ENCODE results near the gene LIN54. TPM values are rescaled to one million over a fixed set of nuclear protein-coding genes. Genes with fewer than 3 reads are reported as not detected.

The LIN54 gene
- total and polyA plus RNA-seq, 9 of the 15 experiments (the other 6 are each of a cell fraction or from before 2014, with no cell fraction given): 2.2 to 22.5 (median 15.8) TPM

GRCh38 chr4:82913305-82913704, 97.3 kb downstream of the LIN54 start (continued):
- TF ChIP-seq RERE (CRISPR knock-in tag; IDR thresholded peaks at IDR 0.05; ENCODE audit: borderline replicate concordance): no peak

GRCh38 chr4:82909326-82909725, 101.3 kb downstream of the LIN54 start:
- H4K20me1 ChIP-seq (replicated peaks; ENCODE audit: control insufficient read depth, insufficient read depth, low read length): no peaks in the 10 kb centered on the region
- ATAC-seq: no peak
- H3K36me3 ChIP-seq (ENCODE audit: control insufficient read depth, insufficient read depth, low read length): peaks cover 6% of the 10 kb centered on the region; the same call in 1 of the 3 replicates
- no peaks in the 10 kb centered on the region for H3K9me3 ChIP-seq (replicated peaks; ENCODE audit: control insufficient read depth, insufficient read depth, low read depth, low read length)
- no peaks in the 10 kb centered on the region for H3K27me3 ChIP-seq (ENCODE audit: control insufficient read depth in 2 of 2, insufficient read depth in 2 of 2, low read length in 2 of 2)
- H3K27ac ChIP-seq (ENCODE audit: extremely low read depth, low read depth, low read length): no peak overlapping the region
- no peak overlapping the region for H3K4me2 ChIP-seq (ENCODE audit: insufficient read depth, low read length)
- intact Hi-C loops (cut with micrococcal nuclease): no loop called here
- FAIRE-seq: no peak
- H3K4me3 ChIP-seq: no peak overlapping the region
- DNase-seq (ENCODE audit: extremely low read depth in 1 of 4, low spot score in 3 of 4): no peak
- ChIA-PET CTCF (ENCODE audit: low intra/inter-chr PET ratio) (no interaction called here), POLR2A (interaction anchor here (0.9 kb wide), 1 partner anchor 8 kb away, joined by 3 read pairs; the partner anchor contains the start of gene THAP9)
- H3K9ac ChIP-seq (ENCODE audit: insufficient read depth in 1 of 2, low read depth in 2 of 2, low read length in 2 of 2): no peak overlapping the region
- H2AFZ ChIP-seq (ENCODE audit: low read depth, low read length): no peak overlapping the region
- peaks cover 0 to 4% of the 10 kb centered on the region in 2 experiments; a peak in 1 of 5 replicates for H3K4me1 ChIP-seq (replicated peaks in 1 of 2; ENCODE audit: control insufficient read depth in 2 of 2, insufficient read depth in 2 of 2, low read length in 2 of 2)
- 53% methylated on average over 1 of the region's 1 CpG for WGBS (ENCODE audit: insufficient coverage, low coverage, missing lambda C conversion rate)
- in situ Hi-C loops (cut with MboI): no loop called here
- H3K9me1 ChIP-seq (ENCODE audit: control insufficient read depth, insufficient read depth, low read length): no peaks in the 10 kb centered on the region
- H3K79me2 ChIP-seq (ENCODE audit: control insufficient read depth, insufficient read depth, low read length): no peaks in the 10 kb centered on the region
- BruUV-seq (replicated peaks): no TSS peak
- no peak for TF ChIP-seq CREB5 (CRISPR knock-in tag; IDR thresholded peaks at IDR 0.05)
- TF ChIP-seq ZNF197 (CRISPR knock-in tag; IDR thresholded peaks at IDR 0.05; ENCODE audit: low read depth): no peak
- no peak for TF ChIP-seq SMARCB1 (IDR thresholded peaks at IDR 0.05; ENCODE audit: insufficient read length, low read depth)
- no peak for TF ChIP-seq RFX5 (IDR thresholded peaks at IDR 0.05; ENCODE audit: low read depth, low read length)
- TF ChIP-seq GATA2 (CRISPR knock-in tag; IDR thresholded peaks at IDR 0.05): no peak
- TF ChIP-seq SRF (CRISPR knock-in tag; IDR thresholded peaks at IDR 0.05): no peak
